Spleen (tissue), 7 donors: ENCODE measurements around the gene WDR70.

ENCODE experiments used
- CTCF ChIP-seq, 11 experiments: fragments of 200-600 bp in 7 of 11; fragments of 450-650 bp in 4 of 11; sonication (generic) in 4 of 11; IDR thresholded peaks in 8 of 11; conservative IDR thresholded peaks in 3 of 11; 1 replicate in 7 of 11; 2 replicates in 4 of 11; pipeline versions ENCODE4 v1.4.0 to v1.8.0; 2016 to 2021; ENCODE audit warnings: antibody characterized with exemption in 11 of 11, inconsistent platforms in 4 of 11, mild to moderate bottlenecking in 1 of 11
- POLR2A ChIP-seq, 3 donors: fragments of 450-650 bp; IDR thresholded peaks; one replicate each; pipeline ENCODE4 v1.5.1; 2017; ENCODE audit warnings: antibody characterized with exemption in 3 of 3, mild to moderate bottlenecking in 1 of 3
- POLR2AphosphoS5 ChIP-seq, 3 donors: sonication (generic); formaldehyde crosslinking; IDR thresholded peaks; one replicate each; pipeline ENCODE4 v1.5.1; 2017; ENCODE audit warnings: antibody characterized with exemption in 3 of 3
- donor health status: DM: no; HTN: no; CAD: no; lungs with moderate emphysema.
- donor health status: DM: no; HTN: no; CAD: no.
- donor health status: DM: no; HTN: no; CAD: no.

- TF ChIP-seq CTCF (IDR thresholded peaks at IDR 0.05 in 8 of 11, conservative IDR thresholded peaks at IDR 0.05 in 3 of 11) (no peak), POLR2AphosphoS5 (IDR thresholded peaks at IDR 0.05) (no peak), POLR2A (IDR thresholded peaks at IDR 0.05) (no peak)
Observed at GRCh38 chr5:37554405-37554739, 175.3 kb downstream of the WDR70 start.
